ENCODE data around the gene TFPI.

TFPI gene

DNA sequence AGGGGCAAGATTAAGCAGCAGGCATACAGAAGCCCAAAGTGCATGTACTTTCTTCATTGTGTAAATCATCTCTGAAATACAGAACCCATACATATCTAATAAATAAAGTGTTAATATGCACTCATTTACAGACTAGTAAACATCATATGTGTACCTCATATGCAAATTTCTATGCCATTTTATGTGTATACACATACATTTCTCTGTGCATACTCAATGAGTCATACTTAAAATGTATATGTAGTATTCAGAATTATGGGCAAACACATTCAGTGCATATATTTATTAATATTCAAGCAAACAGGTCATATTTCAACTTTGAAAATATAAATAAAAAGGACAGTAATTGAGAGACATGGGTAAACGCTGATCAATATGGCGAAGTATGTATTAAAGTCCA is 50.5 kb downstream of the TFPI start:
- no peak for DNase-seq

DNA sequence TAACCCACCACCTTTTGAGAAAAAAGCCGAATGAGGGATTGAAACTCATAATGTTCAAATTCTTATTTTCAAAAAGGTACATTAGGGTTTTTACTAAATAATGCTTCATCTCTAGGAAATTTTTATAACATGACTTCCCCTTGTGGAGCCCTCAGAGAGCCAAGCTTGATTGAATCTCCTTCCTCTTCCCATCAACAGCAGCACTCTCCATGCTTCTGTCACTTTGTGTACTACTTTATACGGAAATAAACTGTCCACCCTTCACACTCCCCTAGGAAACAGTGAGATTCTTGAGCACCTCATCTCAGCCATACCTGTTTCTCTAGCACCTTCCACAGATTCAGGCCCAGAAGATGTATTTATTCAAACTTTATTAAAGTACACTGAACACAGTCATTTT is 51.8 kb downstream of the TFPI start:
- DNase-seq = no peak

GRCh38 chr2:187500585-187501359 is 53.5 kb downstream of the TFPI start:
- DNase-seq = peak; percentile 1

DNA sequence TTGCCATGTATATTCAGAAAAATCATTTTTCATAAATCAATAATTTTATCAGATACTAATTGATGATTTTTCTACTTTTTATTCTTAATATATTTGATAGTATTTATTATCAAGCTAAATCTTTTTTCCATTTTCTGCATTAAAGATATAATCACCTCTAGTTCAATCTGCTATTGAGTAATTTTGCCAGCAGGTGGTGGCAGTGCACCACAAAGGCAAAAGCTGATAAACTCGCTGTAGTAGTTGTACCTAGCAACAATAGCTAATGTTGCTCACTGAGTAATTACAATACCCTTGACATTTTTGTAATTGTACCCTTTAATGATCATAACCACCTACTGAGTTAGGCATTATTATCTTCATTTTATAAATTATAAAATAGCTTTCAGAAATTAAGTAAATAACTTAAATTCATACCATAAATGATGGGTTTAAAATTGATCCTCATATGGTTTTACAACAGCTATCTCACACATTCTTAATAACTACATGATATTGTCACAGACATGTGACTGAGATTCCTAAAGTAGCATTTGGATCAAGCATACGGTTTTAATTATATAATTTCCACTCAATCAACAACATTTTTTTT is 54.2 kb downstream of the TFPI start:
- peak; percentile 2 for DNase-seq

DNA sequence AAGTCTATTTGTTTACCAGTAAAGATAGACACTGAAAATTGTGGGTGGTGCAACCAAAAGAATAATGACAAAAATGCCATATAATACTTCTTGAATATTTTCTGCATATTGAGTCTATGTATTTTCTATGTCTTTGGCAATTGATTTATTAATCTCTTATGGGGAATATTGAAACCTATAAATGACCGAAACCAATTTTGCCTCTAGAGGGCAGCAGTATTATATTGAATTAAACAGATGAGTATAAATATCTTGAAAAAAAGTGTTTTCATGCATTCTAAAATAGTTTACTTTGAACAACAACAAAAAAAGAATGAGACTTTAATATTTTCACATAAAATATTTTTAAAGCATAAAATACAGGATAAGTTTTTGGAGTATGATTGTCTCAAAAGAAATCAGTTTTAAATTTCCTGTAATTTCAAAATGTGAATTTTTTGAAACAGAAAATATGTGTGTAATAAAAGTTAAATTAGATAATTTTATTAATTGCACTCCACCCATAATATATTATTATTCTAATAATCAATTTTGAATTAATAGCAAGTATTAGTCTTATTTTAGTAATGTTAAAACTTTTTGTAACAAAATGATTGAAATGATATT is 56.3 kb downstream of the TFPI start:
- DNase-seq = no peak

DNA sequence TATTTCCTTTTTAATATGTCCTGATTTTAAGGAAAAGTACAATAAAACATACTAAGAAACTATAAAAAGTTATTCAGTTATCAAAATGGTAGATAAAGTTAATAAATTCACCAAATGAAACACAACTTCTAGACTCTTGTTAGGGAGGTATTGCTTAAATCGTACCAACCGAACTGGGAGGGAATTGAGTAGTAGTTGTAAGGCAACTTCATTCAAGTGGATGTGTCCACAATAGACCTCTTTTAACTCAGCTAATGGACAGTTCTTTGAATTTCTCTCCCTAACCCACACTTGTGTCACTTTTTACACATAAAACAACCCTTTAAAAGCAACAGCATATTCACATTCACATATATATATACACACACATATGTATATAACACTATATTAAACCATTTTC is 57.1 kb downstream of the TFPI start:
- DNase-seq = no peak

DNA sequence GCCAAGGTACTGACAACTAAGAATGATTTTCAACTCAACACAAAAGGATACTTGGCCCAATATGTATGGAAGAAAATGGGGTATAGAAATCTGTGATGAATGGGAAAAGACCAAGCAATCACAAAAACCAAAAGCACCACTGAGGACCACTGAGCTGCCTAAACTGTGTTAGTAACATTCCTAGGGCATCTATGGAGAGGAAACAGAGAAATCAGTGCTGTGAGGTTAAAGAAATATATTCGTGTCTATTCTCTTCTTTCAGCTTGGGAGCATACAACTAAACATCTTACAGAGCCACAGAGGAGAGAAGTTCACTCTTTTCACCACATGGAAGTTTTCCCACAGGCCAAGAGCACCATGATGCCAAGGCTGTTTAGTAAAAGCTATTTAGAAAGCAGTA is 58.9 kb downstream of the TFPI start:
- DNase-seq = no peak

DNA sequence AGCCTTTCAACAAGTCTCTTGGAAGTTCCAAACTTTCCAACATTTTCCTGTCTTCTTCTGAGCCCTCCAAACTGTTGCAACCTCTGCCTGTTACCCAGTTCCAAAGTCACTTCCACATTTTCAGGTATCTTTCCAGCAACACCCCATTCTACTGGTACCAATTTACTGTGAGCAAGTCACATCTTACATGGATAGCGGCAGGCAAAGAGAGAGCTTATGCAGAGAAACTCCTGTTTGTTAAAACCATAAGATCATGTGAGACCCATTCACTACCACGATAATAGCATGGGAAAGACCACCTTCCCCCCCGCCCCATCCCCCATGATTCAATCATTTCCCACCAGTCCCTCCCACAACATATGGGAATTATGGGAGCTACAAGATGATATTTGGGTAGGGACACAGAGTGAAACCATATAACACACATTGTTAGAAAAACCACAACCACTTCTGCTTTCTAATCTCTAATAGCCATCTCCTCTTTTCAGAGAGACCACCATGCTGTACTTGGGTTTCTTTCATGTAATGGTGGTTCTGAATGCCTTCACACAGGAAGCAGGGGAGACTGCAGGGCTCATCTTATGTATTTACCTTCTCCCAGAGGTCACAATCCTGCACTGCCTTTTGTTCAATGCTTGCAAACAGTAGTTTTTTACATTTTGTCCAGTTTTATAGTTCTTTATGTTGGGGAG is 60.2 kb downstream of the TFPI start:
- DNase-seq = no peak

GRCh38 chr2:187493180-187493579 is 61.1 kb downstream of the TFPI start:
- DNase-seq = no peak

DNA sequence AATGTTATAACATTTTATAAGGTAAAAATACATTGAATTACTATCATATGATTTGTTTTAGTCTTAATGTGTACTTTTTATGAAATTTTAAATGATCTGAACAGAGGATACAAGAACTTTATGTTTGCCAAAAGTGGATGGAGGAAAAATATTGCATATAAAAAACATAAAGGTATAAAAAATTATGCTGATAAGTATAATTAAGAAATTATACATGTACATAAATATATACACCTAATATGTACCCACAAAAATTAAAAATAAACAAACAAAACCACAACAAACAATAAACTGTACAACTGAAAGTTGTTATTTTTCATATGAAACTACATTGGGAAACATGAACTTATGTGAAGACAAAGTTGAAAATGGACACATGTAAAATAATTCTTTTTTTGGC is 68.0 kb downstream of the TFPI start:
- DNase-seq = no peak

GRCh38 chr2:187485523-187485922 is 68.7 kb downstream of the TFPI start:
- no peak for DNase-seq

DNA sequence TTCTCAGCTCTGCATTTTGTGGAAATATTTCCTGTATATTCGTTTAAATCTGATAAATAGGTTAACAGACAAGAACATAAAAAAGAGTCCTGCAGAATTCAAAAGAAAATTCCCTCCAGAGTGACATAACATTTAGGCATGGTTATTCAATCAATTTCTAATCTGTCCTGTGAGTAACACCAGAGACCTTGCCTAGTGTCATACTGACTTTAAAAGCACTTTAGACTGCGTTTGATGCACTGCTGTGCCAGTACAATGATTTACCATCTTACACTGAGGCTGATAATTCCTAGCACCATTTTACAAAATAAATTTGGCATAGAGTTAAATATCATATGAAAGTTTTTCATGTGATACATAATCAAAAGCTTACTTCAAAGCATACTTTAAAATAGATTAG is 70.7 kb downstream of the TFPI start:
- no peak for DNase-seq

- DNase-seq = no peak
These were observed 71.4 kb downstream of the TFPI start for GRCh38 chr2:187482796-187483195.

GRCh38 chr2:187481543-187481942 is 72.7 kb downstream of the TFPI start:
- DNase-seq = no peak

DNA sequence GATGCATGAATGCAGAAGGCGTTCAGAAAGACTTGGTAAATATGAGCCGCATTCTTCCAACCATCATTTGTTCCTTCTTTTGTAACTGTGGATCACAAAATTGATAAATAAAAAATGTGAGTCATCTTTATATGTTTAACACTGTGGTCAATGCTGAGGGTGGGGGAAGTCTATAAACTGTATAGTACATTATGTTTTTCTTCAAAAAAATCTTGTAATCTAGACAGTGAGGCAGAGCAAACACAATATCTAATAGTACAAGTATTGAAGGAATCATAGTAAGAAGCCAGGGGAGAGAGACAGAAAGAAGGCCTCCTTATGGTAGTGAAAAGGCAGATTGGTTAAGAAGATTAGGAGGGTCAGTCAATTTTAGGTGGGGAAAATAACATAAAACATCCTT is 75.5 kb downstream of the TFPI start:
- no peak for DNase-seq

GRCh38 chr2:187477051-187477450 is 77.2 kb downstream of the TFPI start:
- DNase-seq = no peak

DNA sequence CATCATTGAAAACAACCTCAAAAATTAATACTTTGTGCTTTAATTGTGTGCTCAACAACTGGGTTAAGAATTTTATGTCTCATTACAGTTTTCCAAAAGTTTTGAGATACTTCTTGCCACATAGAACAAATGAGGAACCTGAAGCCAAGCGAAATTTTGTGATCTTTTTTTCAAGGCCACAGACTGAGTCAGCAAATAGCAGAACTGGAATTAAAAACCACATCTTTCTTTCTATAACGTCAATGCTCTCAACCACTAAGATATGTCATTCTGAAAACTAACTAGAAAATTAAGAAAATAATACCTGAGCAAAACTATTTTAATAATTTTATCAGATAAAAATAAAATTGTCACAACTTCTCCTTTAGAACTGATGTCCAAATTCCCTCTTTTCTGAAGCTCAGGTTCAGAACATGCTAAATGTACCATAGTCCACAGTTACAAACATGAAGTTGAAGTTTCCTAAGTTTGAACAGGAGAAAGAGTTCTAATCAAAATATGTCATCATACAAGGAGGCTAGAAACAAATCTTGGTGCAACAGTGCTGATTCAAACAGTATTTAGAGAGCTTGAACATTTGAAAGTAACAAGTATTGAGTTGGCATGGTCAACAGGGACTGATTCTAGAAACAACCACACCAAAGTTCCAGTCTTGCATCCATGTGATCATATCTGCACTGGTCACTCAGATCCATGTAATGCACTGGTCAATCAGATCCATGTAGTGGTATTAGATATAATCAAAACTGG is 78.6 kb downstream of the TFPI start:
- DNase-seq = no peak

DNA sequence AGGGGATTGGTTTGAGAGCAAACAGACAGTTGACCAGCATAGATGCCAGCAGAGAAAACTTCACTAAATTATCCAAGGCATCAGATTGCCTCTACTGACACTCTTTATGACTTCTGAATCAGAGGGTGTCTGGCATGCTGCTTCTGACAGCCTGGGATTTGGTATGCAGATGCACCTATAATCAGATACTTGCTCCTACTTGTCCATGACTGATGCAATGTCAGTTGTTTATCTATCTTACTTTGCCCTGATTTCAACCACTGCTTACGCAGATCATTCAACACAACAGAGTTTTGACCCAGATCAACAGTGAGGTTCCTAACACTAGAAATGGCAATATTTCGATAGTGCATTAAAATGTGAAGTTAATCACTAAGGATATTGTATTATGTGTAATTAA is 83.5 kb downstream of the TFPI start:
- DNase-seq = no peak

DNA sequence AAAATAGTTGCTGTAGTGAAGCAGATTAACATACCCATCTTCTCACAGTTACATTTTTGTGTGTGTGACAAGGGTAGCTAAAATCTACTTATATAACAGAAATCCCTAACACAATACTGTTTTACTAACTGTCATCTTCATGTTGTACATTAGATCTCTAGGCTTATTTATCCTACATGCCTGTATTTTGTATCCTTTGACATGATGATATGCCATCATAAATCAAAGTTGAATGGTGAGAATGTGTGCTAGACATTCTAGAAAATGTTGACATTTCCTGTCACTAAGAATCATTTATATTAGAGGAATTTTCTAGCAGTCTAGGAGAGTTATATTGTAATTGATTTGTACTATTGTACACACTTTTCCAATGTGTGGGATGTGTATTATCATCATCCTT is 84.7 kb downstream of the TFPI start:
- no peak for DNase-seq

- DNase-seq = no peak
These were observed 86.0 kb downstream of the TFPI start for GRCh38 chr2:187468262-187468661.

DNA sequence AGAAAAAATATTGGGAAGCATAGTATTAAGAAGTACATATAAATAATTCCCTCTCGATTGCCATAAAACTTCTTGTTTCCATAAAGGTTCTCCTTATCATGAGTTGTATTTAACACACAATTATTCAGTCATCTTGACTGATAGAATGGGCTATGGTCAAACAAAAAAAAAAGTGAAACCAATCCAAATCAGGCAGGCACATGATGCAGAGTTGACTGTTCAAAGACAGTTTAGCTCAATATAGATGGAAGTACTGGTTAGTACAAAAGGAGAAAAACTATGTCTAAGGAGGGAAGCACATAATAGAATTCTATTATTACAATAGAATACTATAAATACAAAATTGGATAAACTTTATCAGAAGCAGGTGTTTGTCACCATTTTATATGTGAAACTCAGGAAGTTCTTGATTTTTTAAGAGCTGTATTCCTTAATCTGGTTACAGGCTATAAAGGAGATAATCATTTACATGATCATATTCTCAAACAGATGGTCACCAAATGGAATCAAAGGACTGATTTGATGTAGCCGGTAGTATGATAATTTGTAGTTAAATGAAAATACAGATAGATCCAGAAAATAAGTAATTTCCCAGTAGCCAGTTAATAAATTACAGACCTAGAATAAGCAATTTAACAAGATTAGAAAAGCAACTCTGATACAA is 88.0 kb downstream of the TFPI start:
- no peak for DNase-seq

DNA sequence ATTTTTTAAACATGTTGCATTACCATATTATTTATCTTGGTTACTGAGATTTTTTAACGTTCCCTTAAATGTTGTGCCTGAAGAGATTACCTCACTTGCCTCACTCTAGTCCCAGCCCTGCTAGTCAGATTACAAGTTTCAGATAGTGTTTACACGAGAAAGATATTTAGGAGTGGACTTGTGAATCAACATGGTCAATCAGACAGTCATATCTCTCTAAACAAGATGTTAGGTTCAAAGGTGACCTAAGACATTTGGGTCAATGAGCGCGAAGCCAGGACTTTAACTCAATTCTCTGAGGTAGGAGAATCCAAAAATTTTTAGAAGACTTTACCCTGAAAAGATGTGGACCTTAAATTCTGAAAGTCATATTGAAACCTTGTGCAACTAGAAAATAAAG is 91.4 kb downstream of the TFPI start:
- DNase-seq = no peak

All from NCI-H510A (cell line).